Right atrium auricular region (tissue), 2 donors: ENCODE measurements around the gene NEMP1. TPM values are rescaled to one million over a fixed set of nuclear protein-coding genes. Genes with fewer than 3 reads are reported as not detected.

Experiments
- DNase-seq: peaks from one replicate; pipeline ENCODE4 v3.0.0-alpha.2; 2019; ENCODE audit warnings: low spot score
- H3K27ac ChIP-seq, 2 donors: fragments of 200-600 bp; sonication (generic); 1 replicate in 1 of 2; 2 replicates in 1 of 2; pipeline ENCODE4 v1.5.1; 2016 to 2019
- H3K27me3 ChIP-seq, 2 donors: fragments of 200-600 bp; sonication (generic); one replicate each; pipeline versions ENCODE4 v1.5.1 to v1.6.0; 2017 to 2019
- H3K36me3 ChIP-seq: fragments of 200-600 bp; sonication (generic); one replicate; pipeline ENCODE4 v1.5.1; 2016
- H3K4me1 ChIP-seq, 2 donors: fragments of 200-600 bp; sonication (generic); one replicate each; pipeline versions ENCODE4 v1.5.1 to v1.6.0; 2017 to 2019
- H3K4me3 ChIP-seq, 2 donors: fragments of 200-600 bp; sonication (generic); 1 replicate in 1 of 2; 2 replicates in 1 of 2; pipeline ENCODE4 v1.5.1; 2017 to 2019; ENCODE audit warnings: mild to moderate bottlenecking in 1 of 2, moderate library complexity in 1 of 2
- H3K9me3 ChIP-seq, 2 donors: fragments of 200-600 bp; sonication (generic); one replicate each; pipeline ENCODE4 v1.5.1; 2019
- total RNA-seq, 2 donors: library from RNA; depleted of rRNA; stranded (reverse); fragments of >200 nt; gene quantifications; one replicate each; pipeline ENCODE4 v1.1.0, GENCODE V29; 2016
- TF ChIP-seq, protein P1 (sequence below), 2 donors: fragments of 200-600 bp; sonication (generic); IDR thresholded peaks; one replicate each; pipeline ENCODE4 v1.5.1; 2019; ENCODE audit warnings: antibody characterized with exemption in 2 of 2

The NEMP1 gene
- total RNA-seq, 2 donors from 2014 or later: 1.9 to 2.2 TPM

- Histone ChIP-seq H3K4me1 (peaks cover 0 to 51% of the 10 kb centered on the region in 2 donors), H3K27me3 (no peaks in the 10 kb centered on the region), H3K27ac (peak overlapping the region; percentile 74), H3K9me3 (no peaks in the 10 kb centered on the region), H3K4me3 (peak overlapping the region in 1 of 2 donors; percentile 9), H3K36me3 (peaks cover 61% of the 10 kb centered on the region)
- DNase-seq: peak; percentile 82
- TF ChIP-seq, protein P1, sequence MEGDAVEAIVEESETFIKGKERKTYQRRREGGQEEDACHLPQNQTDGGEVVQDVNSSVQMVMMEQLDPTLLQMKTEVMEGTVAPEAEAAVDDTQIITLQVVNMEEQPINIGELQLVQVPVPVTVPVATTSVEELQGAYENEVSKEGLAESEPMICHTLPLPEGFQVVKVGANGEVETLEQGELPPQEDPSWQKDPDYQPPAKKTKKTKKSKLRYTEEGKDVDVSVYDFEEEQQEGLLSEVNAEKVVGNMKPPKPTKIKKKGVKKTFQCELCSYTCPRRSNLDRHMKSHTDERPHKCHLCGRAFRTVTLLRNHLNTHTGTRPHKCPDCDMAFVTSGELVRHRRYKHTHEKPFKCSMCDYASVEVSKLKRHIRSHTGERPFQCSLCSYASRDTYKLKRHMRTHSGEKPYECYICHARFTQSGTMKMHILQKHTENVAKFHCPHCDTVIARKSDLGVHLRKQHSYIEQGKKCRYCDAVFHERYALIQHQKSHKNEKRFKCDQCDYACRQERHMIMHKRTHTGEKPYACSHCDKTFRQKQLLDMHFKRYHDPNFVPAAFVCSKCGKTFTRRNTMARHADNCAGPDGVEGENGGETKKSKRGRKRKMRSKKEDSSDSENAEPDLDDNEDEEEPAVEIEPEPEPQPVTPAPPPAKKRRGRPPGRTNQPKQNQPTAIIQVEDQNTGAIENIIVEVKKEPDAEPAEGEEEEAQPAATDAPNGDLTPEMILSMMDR (IDR thresholded peaks at IDR 0.05): peak in 1 of 2 donors; percentile 58
These were observed 15.0 kb upstream of the NEMP1 start for GRCh38 chr12:57093415-57094207.

GRCh38 chr12:57092876-57093414 lies 14.4 kb upstream of the NEMP1 start:
- Histone ChIP-seq H3K27me3 (no peaks in the 10 kb centered on the region), H3K36me3 (peaks cover 55% of the 10 kb centered on the region), H3K4me3 (no peak overlapping the region), H3K27ac (peak overlapping the region; percentile 74), H3K4me1 (peaks cover 0 to 56% of the 10 kb centered on the region in 2 donors), H3K9me3 (no peaks in the 10 kb centered on the region)
- no peak for DNase-seq
- TF ChIP-seq, protein P1 (IDR thresholded peaks at IDR 0.05): no peak

DNA sequence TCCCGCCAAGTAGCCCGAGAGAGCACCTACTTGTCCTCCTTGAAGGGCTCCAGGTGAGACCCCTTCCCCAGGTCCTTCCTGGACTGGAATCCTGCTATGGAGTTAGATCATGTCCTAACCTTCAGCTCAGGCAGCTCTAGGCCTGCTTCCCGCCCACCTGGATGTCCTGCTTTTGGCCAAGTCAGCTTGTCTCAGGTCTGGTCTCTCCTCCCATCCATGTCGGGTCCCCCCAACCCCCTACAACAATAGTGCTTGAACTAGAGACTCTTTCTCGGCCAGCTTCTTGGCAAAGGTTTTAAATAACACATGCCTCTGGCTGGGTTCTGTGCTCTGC lies 13.9 kb upstream of the NEMP1 start:
- H3K36me3 ChIP-seq: peaks cover 50% of the 10 kb centered on the region
- no peak for DNase-seq
- no peaks in the 10 kb centered on the region for H3K27me3 ChIP-seq
- no peaks in the 10 kb centered on the region for H3K9me3 ChIP-seq
- H3K4me3 ChIP-seq: no peak overlapping the region
- H3K27ac ChIP-seq: peak overlapping the region; percentile 15 to 74
- TF ChIP-seq, protein P1 (IDR thresholded peaks at IDR 0.05): no peak
- H3K4me1 ChIP-seq: peaks cover 0 to 60% of the 10 kb centered on the region in 2 donors

DNA sequence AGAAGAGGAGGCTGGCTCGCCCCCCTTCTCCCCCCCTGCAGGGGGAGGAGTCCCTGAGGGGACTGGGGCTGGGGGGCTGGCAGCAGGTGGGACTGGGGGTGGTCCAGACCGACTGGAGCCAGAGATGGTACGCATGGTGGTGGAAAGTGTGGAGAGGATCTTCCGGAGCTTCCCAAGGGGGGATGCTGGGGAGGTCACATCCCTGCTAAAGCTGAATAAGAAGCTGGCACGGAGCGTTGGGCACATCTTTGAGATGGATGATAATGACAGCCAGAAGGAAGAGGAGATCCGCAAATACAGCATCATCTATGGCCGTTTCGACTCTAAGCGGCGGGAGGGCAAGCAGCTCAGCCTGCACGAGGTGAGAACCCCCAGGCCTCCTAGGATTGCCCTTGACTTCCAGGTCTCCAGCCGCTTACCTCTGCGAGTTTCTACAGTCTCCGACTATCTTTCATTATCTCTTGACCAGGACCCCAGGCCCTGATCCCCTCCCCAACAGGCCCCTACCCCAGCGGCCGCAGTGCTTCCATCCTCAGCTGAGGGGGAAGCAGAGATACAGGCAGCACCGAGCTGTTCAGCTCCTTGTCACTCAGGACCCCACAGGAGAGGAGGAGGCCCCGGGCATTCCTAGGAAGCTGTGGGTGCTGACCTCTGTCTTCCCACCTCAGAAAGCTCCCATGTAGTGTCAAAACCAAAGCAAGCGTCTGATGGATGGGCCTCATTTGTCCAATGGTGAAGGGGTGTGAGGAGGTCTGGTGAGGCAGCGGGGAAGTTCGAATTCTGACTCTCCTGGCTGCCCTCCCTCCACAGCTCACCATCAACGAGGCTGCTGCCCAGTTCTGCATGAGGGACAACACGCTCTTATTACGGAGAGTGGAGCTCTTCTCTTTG lies 13.3 kb upstream of the NEMP1 start:
- Histone ChIP-seq H3K27ac (peak overlapping the region; percentile 15 to 74), H3K4me1 (peaks cover 0 to 62% of the 10 kb centered on the region in 2 donors), H3K36me3 (peaks cover 49% of the 10 kb centered on the region), H3K27me3 (no peaks in the 10 kb centered on the region), H3K9me3 (no peaks in the 10 kb centered on the region), H3K4me3 (no peak overlapping the region)
- TF ChIP-seq, protein P1 (IDR thresholded peaks at IDR 0.05): no peak
- no peak for DNase-seq

DNA sequence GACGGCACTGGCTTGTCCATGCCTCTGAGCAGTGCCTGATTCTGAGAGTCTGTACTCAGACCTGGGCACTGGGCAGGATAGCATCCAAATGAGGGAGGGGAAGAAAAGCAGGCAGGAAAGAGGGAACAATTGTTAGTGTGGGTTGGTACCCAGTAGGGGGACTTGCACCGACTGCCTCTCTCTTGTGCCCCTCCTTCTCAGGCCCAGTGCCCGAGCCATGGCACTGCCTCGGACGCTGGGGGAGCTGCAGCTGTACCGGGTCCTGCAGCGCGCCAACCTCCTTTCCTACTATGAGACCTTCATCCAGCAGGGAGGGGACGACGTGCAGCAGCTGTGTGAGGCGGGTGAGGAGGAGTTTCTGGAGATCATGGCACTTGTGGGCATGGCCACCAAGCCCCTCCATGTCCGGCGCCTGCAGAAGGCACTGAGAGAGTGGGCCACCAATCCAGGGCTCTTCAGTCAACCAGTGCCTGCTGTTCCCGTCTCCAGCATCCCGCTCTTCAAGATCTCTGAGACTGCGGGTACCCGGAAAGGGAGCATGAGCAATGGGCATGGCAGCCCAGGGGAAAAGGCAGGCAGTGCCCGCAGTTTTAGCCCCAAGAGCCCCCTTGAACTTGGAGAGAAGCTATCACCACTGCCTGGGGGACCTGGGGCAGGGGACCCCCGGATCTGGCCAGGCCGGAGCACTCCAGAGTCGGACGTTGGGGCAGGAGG lies 12.5 kb upstream of the NEMP1 start:
- Histone ChIP-seq H3K27ac (peak overlapping the region in 1 of 2 donors; percentile 100), H3K36me3 (peaks cover 41% of the 10 kb centered on the region), H3K4me3 (peak overlapping the region; percentile 82 to 84), H3K9me3 (no peaks in the 10 kb centered on the region), H3K4me1 (peaks cover 0 to 66% of the 10 kb centered on the region in 2 donors), H3K27me3 (no peaks in the 10 kb centered on the region)
- no peak for DNase-seq
- TF ChIP-seq, protein P1 (IDR thresholded peaks at IDR 0.05): no peak
